COLO829 (cell line): ENCODE data around the gene EXD3.
"Not testable (repeated sequence)": the region's sequence is repeated elsewhere in the genome, so short reads cannot be mapped to it uniquely, and the experiment has no call there.

Source experiments
- DNase-seq: peaks from one replicate; pipeline ENCODE4 v3.0.0; 2012; ENCODE audit warnings: low spot score

The EXD3 gene, protein sequence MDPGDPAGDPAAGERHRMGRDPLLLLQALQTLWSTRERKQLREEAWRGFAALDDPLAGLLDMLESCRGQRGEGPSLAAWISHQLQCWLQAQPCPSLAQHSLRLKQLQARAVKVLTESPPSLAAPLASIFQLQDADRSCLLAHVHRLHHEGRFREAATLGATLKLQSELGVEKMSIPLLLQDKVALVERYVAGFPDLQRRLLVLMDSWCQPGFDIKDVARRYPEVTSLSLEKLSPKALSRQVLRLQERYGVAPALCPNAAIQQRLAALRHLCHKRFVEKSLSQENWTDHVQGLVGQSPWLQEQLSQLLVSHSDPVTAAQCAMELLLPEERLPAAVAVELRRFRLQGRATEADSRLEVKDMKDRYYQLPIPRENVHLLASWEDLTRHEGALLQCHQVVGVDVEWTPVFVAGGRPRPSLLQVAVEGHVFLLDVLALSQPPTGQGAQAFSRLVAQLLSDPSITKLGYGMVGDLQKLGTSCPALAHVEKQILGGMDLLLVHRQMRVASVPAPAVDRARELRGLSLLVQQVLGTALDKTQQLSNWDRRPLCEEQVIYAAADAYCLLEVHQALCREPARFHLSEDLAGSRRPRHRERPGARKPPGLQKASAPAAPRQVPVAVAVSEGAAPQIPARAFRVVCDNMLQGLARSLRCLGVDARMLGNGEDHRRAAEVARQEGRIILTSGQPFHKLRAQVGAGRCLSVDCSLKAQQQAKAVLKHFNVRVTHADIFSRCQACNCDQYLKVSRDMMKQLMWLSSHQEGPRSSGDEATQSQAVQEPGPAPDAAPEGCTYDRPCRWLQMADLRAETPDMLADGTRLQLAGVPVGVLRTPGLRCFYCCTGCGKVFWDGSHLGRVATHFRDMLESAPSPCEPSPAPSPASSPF

DNA sequence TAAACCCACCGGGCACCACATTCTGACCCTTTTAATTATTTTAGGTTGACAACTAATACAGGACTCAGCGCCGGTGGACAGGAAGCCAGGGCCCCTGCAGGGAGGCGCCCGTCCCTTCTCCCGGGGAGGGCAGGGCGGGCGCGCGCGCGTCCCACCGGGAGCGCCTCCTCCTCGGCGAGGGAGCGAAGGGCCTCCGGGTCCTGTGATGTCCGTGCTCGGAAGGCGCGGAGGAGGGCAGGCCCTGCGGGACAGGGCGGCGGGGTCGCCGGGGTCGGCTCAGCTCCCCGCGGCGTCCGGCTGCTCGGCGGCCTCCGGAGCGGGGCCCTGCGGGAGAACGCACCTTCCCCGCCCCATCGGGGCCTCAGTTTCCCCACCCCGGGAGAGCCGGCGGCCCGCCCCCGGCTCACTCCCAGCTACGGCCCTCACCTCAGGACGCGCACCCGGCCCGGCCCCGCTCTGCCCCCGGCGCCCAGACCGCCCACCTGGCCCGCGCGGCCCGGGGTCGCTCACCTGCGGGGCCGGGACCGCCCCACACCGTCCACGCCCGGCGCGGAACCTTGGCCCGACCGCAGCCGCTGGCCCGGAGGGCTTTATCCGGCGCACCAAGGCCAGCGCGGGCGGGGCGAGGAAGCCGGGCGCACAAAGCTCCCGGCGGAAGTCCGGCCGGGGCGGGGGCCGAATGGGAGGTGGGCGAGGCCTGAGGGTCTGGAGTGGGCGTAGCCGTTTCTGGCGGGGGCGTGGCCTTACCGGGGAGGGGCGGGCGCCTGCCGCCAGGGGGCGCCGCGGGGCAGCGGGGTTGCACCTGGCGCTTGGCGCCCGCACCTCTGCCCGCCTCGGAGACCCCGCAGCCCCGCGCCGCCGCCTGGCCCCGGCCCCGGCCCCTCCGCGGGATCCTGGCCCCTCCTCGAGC is at the start of gene EXD3, which contains the start of gene NOXA1:
Gene EXD3, minus strand, starts transcription at position 559 of the 910 bp plus-strand sequence. CDS start 27,805 bp downstream, outside the sequence.
Gene NOXA1, plus strand, starts transcription at position 790 of the 910 bp plus-strand sequence. CDS start 137 bp downstream, outside the sequence.
- peak; percentile 89 for DNase-seq

DNA sequence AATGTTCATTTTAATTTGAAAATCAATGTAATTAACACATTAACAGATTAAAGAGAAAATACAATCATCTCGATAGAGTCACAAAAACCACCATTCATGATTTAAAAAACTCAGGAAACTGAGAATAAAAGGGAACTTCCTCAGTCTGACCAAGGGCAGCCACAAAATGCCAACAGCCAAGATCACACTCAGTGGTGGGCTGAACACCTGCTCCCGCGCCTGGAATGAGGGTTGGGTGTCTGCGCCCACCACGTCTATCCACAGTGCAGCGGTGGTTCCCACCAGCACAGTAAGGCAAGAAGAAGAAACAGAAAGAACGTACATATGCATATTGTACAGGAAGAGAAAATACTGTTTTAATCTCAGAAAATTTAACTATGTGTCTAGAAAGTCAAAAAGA is 47.8 kb upstream of the EXD3 start:
- DNase-seq: no peak

DNA sequence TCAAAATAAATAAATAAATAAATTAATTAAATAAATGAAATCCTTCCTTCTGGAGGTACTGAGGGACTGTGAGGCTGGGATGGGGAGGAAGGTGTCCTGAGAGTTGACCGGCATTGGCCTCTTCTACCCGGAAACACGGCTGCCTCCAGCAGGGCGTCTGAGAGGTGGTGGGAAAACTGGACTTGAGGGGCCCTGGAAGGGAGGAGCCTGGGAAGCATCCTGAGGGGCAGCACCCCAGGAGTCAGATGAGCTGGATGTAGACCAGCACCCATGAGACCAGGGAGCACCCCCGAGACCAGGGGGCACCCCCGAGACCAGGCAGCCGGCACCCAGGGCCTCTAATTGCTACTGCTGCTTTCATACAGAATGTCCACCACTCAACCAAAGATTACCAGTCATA is 44.9 kb upstream of the EXD3 start:
- DNase-seq: no peak

DNA sequence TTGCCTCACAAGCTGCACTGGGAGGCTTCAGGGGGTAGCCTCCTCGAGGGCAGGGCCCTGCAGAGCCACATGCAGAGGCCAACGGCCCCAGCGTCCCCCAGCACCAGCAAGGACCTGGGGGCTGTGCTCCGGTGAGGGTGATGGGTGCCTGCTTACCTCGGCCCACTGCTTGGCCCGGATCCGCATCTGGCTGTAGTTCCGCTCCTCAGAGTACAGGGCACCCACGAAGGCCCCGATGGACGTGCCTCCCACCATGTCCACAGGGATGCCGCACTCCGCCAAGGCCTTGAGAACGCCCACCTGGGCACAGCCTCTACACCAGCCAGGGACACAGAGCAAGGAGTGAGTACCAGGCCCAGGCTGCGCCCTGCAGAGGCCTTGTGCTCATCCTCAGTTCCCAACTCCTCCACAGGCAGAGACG is 44.2 kb upstream of the EXD3 start:
- no peak for DNase-seq

DNA sequence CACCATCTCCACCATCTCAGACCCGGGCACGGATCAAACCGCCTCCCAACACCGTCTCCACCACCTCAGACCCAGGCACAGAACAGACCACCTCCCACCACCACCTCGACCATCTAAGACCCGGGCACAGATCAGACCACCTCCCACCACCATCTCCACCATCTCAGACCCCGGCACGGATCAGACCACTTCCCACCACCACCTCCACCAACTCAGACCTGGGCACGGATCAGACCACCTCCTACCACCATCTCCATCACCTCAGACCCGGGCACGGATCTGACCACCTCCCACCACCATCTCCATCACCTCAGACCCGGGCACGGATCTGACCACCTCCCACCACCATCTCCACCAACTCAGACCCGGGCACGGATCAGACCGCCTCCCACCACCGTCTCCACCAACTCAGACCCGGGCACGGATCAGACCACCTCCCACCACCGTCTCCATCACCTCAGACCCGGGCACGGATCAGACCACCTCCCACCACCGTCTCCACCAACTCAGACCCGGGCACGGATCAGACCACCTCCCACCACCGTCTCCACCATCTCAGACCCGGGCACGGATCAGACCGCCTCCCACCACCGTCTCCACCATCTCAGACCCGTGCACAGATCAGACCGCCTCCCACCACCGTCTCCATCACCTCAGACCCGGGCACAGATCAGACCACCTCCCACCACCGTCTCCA is 43.6 kb upstream of the EXD3 start:
- DNase-seq: not testable (repeated sequence)

DNA sequence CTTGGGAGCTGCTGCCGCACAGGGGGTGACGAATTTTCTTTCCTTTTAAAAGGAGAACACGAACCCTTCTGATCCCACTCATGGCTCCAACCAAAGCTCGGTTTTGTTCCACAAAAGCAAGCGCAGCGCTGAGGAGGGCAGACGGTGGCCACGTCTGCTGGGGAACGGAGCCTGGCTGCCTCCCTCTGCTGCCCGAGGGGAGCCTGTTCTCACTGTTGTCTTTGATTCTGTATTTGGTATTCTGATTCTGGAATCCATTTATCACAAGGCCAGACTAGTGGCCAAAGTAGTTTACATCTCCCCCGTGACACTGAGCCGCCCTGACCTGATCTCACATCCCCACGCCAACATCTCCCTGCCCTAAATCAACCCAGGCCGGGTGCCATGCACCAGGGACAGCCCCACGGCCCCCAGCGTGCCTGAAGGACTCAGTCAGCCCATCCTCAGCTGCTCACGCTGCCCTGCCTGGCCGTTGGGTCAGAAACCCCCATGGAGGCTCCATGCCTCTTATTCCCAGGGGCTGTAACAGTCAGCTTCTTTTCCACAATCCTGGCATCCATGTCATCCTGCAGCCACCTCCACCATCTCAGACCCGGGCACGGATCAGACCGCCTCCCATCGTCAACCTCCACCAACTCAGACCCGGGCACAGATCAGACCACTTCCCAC is 42.9 kb upstream of the EXD3 start:
- no peak for DNase-seq

DNA sequence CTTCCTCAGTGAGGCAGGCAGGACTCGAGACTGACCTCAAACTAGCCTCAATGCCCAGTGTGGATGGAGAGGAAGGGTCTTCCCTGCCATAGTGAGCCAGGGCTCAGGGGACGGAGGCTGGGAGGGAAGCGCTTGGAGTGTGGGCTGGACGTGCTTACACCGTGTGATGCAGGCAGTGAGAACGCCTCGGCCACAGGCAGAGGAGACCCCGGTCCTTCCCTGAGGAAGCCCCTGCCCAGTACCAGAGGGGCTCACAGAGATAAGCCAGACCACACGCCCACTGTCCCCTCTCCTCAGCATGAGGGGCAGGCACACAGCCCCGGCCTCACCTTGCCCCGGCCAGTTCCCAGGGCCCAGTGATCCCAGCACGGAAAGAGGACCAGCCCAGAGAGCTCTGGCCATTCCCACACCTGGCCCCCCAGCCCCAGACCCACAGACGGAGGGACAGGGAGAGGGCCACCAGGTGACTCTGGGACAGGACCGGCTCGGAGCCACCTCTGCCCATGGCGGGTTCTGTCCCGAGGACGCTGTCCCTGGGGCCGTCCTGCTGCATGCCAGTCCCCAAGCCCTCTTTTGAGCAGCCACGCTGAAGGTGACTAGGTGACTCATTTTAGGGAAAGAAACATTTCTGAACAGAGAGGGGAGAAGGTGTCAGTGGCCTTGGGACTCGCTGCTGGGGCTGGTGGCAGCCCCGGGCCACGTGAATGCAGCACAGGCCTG is 42.2 kb upstream of the EXD3 start:
- DNase-seq: no peak

DNA sequence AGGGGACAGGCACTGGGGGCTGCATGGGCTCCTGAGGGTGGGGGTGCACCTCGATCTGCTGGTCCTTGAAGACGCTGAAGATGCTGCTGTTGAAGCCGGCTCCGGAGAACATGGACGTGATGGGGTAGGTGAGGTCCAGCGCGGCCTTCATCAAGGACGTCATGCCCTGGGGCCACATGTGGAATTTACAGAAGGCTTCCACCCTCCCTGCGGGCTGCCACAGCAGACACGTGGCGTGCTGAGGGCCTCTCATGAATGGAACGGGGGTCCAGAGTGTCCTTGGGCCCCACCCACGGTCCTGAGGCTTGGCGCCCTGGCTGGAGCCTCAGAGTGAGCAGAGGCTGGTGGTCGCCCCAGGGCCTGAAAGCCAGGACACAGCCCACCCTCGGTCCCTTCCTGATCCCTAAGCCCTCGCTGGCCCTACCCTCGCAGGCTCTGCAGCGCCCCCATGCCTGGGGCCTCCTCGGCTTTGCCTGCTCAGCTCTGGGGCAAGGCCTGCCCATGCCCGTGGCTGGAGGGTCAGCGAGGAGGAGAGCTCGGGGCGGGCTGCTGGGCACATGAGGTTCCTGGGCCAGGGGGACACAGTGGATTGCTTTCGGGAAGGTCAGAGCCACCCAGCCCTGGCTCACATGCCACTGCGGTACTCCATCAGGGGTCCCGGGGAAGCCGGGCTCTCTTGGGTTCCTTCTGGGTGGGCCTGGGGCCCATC is 41.5 kb upstream of the EXD3 start:
- DNase-seq: no peak

DNA sequence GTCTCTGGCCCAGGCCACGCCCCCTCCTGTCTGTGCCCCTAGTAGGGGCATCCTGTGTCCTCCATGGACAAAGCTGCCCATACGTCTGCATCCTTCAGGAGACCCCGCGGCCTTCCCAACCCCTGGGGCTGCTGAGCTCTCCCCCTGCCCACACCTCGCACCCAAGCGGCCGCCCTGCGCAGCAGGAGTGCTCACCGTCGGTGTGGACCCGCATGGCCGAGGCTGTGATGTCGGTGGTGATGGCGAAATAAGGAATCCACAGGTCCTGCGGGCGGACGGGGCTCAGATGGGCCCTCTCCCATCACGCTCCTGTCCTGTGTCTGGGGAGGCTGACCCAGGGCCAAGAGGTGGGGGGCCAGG is 40.9 kb upstream of the EXD3 start:
- no peak for DNase-seq

DNA sequence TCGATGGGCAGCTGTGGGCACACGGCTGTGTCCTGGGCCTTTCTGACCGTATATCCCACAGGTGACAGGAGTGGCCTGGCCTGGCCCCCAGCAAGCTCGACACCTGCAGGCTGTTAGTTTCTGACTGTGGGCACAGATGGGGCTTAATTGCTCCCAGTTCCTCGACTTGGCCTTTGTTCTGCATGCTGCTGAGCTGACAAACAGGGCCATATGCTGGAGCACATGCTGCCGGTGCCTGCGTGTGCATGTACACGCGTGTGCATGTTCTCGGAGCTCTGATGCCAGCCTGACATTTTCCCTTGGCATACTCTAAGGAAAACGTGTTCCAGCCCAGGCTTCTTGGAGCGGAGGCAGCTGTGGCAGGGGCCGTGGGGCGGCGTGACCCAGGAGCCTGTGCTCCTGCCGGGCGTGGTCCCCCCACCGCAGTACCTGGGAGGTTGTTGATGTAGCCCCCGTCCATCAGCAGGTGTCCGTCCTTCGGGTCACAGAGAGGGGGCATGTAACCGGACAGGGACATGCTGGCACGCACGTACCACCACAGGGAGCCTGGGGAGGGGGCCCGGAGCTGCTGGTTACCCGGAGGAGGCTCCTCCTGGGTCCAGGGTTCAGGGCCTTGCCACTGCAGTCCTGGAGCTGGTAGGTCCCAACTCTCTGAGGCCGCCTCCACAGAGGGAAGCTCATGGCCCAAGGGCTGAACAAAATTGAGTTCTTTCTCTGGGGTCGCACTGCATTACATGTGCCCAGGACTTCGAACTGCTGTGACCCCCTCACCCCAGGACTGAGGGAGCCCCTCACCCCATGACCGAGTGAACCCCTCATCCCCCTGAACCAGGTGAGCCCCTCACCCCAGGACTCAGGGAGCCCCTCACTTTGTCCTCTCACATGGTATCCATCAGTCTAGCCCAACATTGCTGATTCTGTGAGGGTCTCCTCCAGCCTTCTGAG is 40.3 kb upstream of the EXD3 start:
- DNase-seq: no peak

DNA sequence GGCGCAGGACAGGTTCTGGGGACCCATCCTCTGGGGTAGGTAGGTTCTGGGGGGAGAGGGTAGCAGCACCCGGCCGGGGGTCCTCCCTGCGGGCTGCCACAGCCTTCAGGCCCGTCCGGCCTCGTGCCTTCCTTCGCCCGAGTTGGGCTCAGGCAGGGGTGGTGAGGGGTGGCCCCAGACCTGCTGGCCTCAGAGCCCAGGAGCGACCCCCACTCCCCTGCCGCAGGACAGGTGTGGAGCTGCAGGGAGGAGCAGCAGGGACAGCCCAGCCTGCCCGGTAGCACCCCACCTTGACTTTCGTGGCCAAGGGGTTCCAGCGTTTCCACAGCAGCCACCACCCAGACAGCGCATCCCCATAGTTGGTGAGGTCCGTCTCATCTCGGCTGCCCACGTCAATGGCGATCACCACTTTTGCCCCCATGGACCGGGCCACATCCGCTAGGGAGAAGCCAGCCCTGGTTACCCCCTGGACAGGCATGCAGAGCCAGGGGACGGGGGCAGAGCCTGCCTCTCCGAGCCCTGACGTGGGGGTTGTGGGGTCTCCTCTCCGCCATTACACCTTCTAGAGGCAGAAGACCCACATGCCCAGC is 39.5 kb upstream of the EXD3 start:
- no peak for DNase-seq

DNA sequence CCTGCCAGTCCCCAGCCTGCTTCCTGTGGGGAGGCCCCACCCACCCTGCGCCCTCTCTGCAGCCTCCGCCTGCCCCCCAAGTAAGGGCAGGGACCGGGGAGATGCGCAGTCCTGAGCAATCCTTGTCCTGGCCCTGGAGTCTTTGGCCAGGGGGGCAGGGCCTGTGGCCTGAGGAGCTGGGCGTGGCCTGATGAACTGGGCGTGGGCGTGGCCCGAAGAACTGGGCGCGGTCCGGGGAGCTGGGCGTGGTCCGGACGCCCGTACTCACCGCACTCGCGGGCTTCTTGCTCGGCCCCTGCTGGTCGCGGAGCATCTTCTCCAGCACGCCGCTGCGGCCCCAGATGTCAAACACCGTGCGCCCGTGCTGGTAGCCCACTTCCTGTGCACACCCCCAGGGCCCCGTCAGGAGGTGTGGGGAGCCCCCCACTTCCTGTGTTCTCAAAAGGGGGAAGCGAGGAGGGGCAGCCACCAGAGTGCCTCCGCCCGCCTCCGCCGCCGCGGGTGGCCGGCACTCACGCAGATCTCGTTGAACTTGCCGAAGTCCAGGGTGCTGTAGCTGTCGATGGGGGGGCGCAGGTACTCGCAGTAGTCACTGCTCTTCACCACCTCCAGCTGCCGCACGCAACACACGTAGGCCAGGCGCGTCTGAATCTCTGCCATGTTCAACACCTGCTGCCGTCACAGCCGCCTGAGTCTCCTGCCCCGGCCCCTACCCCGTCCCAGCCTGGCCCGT is 38.9 kb upstream of the EXD3 start:
- DNase-seq: peak; percentile 61

DNA sequence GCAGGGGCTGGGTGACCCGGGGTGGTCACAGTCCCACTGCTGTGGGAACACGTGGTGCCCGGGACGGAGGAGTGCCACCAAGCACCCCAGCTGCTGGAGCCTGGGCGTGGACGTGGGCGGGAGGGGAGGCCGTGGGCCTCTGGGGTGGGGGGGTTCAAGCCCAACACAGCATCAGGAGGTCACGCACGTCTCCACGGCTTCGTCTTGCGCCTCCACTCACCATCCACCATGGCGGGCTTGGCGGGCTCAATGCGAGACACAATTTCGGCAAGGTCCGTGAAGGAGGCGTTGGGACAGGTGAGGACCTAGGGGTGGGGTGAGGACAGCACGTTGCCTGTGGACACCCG is 38.3 kb upstream of the EXD3 start:
- DNase-seq: no peak

DNA sequence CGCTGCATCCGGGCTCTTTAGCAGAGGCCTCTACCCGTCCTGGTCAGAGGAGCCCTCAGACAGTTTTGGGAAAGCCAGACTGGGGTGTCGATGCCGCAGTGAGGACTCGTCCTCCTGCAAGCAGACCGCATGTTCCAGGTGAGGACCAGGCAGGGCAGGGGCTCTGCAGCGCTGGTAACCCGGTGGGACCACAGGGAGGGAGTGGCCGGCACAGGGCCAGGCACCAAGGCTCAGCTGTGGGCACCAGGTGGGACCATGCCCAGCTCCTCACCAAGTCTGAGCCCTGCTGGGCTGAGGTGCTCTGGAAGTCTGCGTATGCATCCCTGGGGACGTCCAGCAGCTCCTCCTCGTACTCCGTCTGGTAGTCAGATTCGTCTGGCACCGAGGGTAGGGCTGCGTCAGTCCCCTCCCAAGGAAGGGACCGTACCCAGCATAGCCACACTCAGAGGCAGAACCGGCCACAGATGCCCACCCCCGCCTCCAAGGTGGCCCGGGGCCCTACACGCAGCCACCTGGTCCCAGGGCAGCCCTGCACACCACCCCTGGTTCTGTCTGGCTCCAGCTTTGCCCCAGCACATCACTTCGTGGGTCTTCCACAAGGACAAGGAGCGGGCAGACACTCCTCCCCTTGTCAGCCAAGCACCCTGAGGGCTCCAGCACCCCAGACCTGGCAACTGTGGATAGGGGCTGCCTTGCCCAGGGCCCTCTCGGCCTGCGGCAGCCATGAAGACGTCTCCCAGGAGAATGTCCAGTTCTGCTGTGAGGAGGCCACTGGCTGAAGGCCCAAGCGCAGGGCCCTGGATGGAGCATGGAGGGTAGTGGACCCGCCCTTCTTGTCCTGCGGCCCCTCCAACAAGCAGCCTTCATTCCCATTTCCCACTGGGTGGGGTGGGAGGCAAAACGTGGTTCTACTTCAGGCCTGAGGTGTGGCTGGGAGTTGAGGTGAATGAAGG is 37.7 kb upstream of the EXD3 start:
- DNase-seq: no peak

DNA sequence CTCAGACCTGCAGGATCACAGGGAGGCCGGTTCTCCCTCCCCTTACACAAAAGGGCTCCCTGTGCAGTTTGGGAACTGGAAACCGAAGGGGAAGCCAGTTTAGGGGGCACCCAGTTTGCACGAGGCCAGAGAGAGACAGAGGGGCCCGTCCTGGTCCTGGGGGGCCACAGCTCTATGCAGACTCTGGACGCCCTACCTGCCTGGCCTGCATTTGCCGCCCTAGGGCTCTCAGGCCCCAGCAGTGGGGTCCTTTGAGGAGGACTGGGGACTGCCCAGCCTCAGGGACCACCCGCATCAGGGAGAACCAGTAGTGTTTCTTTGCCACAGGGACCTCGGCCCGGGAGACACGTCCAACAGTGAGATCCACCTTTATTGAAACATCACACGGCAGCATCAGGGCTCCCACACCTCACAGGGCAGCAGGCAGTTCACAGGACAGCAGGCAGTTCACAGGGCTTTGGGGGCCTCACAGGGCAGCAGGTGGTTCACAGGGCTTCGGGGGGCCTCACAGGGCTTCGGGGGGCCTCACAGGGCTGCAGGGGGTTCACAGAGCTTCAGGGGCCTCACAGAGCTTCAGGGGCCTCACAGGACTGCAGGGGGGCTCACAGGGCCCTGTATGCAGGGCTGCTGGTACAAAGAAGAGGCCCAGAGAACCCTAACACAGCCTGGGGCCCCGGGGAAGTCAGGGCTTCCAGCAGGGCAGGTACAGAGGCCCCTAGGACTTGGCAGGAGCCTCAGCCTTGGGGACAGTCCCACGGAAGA is 36.8 kb upstream of the EXD3 start:
- DNase-seq: no peak
